Spleen (tissue), 11 donors: Measurements from ENCODE around the gene COPS9. TPM values are rescaled to one million over a fixed set of nuclear protein-coding genes. Genes with fewer than 3 reads are reported as not detected.

Source experiments
- DNase-seq: peaks from one replicate; pipeline ENCODE4 v3.0.0-alpha.2; 2020
- H3K27ac ChIP-seq, 8 donors: fragments of 200-600 bp; sonication (generic) in 7 of 8; 1 replicate in 4 of 8; 2 replicates in 4 of 8; pipeline versions ENCODE4 v1.5.0 to v1.8.0; 2016 to 2021; ENCODE audit warnings: inconsistent platforms in 4 of 8, mild to moderate bottlenecking in 4 of 8, moderate library complexity in 1 of 8
- H3K27me3 ChIP-seq, 7 donors: fragments of 200-600 bp; sonication (generic) in 6 of 7; replicated peaks in 1 of 7; 1 replicate in 4 of 7; 2 replicates in 3 of 7; pipeline versions ENCODE4 v1.5.0 to v1.8.0; 2016 to 2021; ENCODE audit warnings: inconsistent platforms in 3 of 7, mild to moderate bottlenecking in 1 of 7
- H3K36me3 ChIP-seq, 6 donors: fragments of 200-600 bp; sonication (generic) in 5 of 6; 1 replicate in 4 of 6; 2 replicates in 2 of 6; pipeline versions ENCODE4 v1.5.0 to v1.8.0; 2016 to 2021; ENCODE audit warnings: inconsistent platforms in 2 of 6
- H3K4me1 ChIP-seq, 6 donors: fragments of 200-600 bp; sonication (generic) in 5 of 6; 1 replicate in 3 of 6; 2 replicates in 3 of 6; pipeline versions ENCODE4 v1.5.0 to v1.8.0; 2016 to 2021; ENCODE audit warnings: inconsistent platforms in 3 of 6
- H3K4me3 ChIP-seq, 8 donors: fragments of 200-600 bp; sonication (generic) in 7 of 8; 1 replicate in 4 of 8; 2 replicates in 4 of 8; pipeline versions ENCODE4 v1.5.0 to v1.8.0; 2016 to 2021; ENCODE audit warnings: inconsistent platforms in 4 of 8, mild to moderate bottlenecking in 4 of 8, moderate library complexity in 2 of 8
- H3K9me3 ChIP-seq, 8 donors: fragments of 200-600 bp; sonication (generic) in 7 of 8; 1 replicate in 4 of 8; 2 replicates in 4 of 8; pipeline versions ENCODE4 v1.5.0 to v1.8.0; 2016 to 2021; ENCODE audit warnings: inconsistent platforms in 4 of 8
- CTCF ChIP-seq, 11 experiments: fragments of 200-600 bp in 7 of 11; fragments of 450-650 bp in 4 of 11; sonication (generic) in 4 of 11; IDR thresholded peaks in 8 of 11; conservative IDR thresholded peaks in 3 of 11; 1 replicate in 7 of 11; 2 replicates in 4 of 11; pipeline versions ENCODE4 v1.4.0 to v1.8.0; 2016 to 2021; ENCODE audit warnings: antibody characterized with exemption in 11 of 11, inconsistent platforms in 4 of 11, mild to moderate bottlenecking in 1 of 11
- POLR2A ChIP-seq, 3 donors: fragments of 450-650 bp; IDR thresholded peaks; one replicate each; pipeline ENCODE4 v1.5.1; 2017; ENCODE audit warnings: antibody characterized with exemption in 3 of 3, mild to moderate bottlenecking in 1 of 3
- POLR2AphosphoS5 ChIP-seq, 3 donors: sonication (generic); formaldehyde crosslinking; IDR thresholded peaks; one replicate each; pipeline ENCODE4 v1.5.1; 2017; ENCODE audit warnings: antibody characterized with exemption in 3 of 3
- WGBS, 5 donors: extraction: QIAGEN DNeasy Blood & Tissue Kit in 3 of 5; methylation state at CpG; one replicate each; pipeline versions ENCODE4 v1.1.5 to v1.1.7; 2013 to 2018; 5-methylcytosine and 5-hydroxymethylcytosine counted together
- intact Hi-C: fragments of 100-400 bp; cut with DNase I; formaldehyde crosslinking; loops from one replicate; pipeline ENCODE4 v1.15.0; 2023; ENCODE audit warnings: low total_unique reads
- polyA plus RNA-seq, 3 donors: library from polyadenylated mRNA; stranded (reverse); fragments of 200-250 nt; gene quantifications; one replicate each; pipeline ENCODE4 v1.2.1, GENCODE V29; 2013
- total RNA-seq, 7 donors: library from RNA; depleted of rRNA in 3 of 7; stranded (reverse); fragments of >200 nt in 3 of 7; fragmentation: NEBNext Ultra II Directional in 4 of 7; extraction: Animal tissue kit (Norgen Biotek cat#: 25700) in 4 of 7; gene quantifications; one replicate each; pipeline versions ENCODE4 v1.1.0 to v1.2.1, GENCODE V29; 2016 to 2021
- donor health status: healthy with polysubstance abuse.
- donor health status: DM: no; HTN: no; CAD: no; lungs with moderate emphysema.
- donor health status: DM: no; HTN: no; CAD: no.
- donor health status: Bipolar disorder and iron deficiency.
- donor health status: healthy.
- donor health status: DM: no; HTN: no; CAD: no.
- donor health status: DM: yes; HTN: yes; CAD: no.

The COPS9 gene
- total and polyA plus RNA-seq, 10 donors: 74.7 to 441 (median 95.0) TPM

- H3K4me3 ChIP-seq: no peak overlapping the region
- H3K9me3 ChIP-seq: peaks cover 0 to 6% (median 0%) of the 10 kb centered on the region in 8 donors
- 84 to 89% (median 88%) methylated on average over 3 of the region's 3 CpGs for WGBS, 5 donors
- TF ChIP-seq CTCF (IDR thresholded peaks at IDR 0.05 in 8 of 11, conservative IDR thresholded peaks at IDR 0.05 in 3 of 11): no peak
- no peak for TF ChIP-seq POLR2A (IDR thresholded peaks at IDR 0.05)
- no peak for TF ChIP-seq POLR2AphosphoS5 (IDR thresholded peaks at IDR 0.05)
- H3K27ac ChIP-seq: no peak overlapping the region
- peak; percentile 34 for DNase-seq
- no peaks in the 10 kb centered on the region for H3K36me3 ChIP-seq
- H3K4me1 ChIP-seq: no peaks in the 10 kb centered on the region
- intact Hi-C loops: no loop called here
- peaks cover 0 to 41% (median 0%) of the 10 kb centered on the region in 7 donors for H3K27me3 ChIP-seq
These were observed 34.8 kb upstream of the COPS9 start for GRCh38 chr2:240170883-240171282.

GRCh38 chr2:240170354-240170735, 34.2 kb upstream of the COPS9 start:
- Histone ChIP-seq H3K4me3 (no peak overlapping the region), H3K36me3 (no peaks in the 10 kb centered on the region), H3K9me3 (peaks cover 0 to 10% (median 0%) of the 10 kb centered on the region in 8 donors), H3K27ac (no peak overlapping the region), H3K4me1 (no peaks in the 10 kb centered on the region), H3K27me3 (peaks cover 0 to 41% (median 0%) of the 10 kb centered on the region in 7 donors)
- intact Hi-C loops: no loop called here
- 57 to 78% (median 66%) methylated on average over 6 of the region's 6 CpGs for WGBS, 5 donors
- TF ChIP-seq POLR2A (IDR thresholded peaks at IDR 0.05) (no peak), POLR2AphosphoS5 (IDR thresholded peaks at IDR 0.05) (no peak), CTCF (IDR thresholded peaks at IDR 0.05 in 8 of 11, conservative IDR thresholded peaks at IDR 0.05 in 3 of 11) (no peak)
- DNase-seq: peak; percentile 37

GRCh38 chr2:240169486-240170353, 33.6 kb upstream of the COPS9 start:
- 75 to 86% (median 81%) methylated on average over 12 to 15 of the region's 15 CpGs for WGBS, 5 donors
- H3K27ac ChIP-seq: no peak overlapping the region
- peaks cover 0 to 41% (median 0%) of the 10 kb centered on the region in 7 donors for H3K27me3 ChIP-seq
- DNase-seq: peak; percentile 66
- H3K36me3 ChIP-seq: no peaks in the 10 kb centered on the region
- H3K4me3 ChIP-seq: no peak overlapping the region
- intact Hi-C loops: no loop called here
- TF ChIP-seq POLR2A (IDR thresholded peaks at IDR 0.05) (no peak), POLR2AphosphoS5 (IDR thresholded peaks at IDR 0.05) (no peak), CTCF (IDR thresholded peaks at IDR 0.05 in 8 of 11, conservative IDR thresholded peaks at IDR 0.05 in 3 of 11) (no peak)
- H3K4me1 ChIP-seq: no peaks in the 10 kb centered on the region
- H3K9me3 ChIP-seq: peaks cover 0 to 10% (median 0%) of the 10 kb centered on the region in 8 donors
